SK-N-MC (cell line): ENCODE data around the gene DCTN2.

ENCODE experiments used
- EZH2 ChIP-seq: fragments of 200-600 bp; sonication (generic); IDR thresholded peaks from one replicate; pipeline ENCODE4 v1.6.1; 2017; ENCODE audit warnings: antibody characterized with exemption
- POLR2AphosphoS5 ChIP-seq: IDR thresholded peaks from 2 replicates; pipeline ENCODE4 v1.6.1; 2012; ENCODE audit warnings: mild to moderate bottlenecking, low read depth, low read length, borderline replicate concordance

- TF ChIP-seq EZH2 = no peak
- no peak for TF ChIP-seq POLR2AphosphoS5
Measured at GRCh38 chr12:57550641-57551549, 3.9 kb upstream of the DCTN2 start.
